Ascending aorta (tissue), 2 donors: ENCODE measurements around the gene ZC3HAV1. TPM values are rescaled to one million over a fixed set of nuclear protein-coding genes. Genes with fewer than 3 reads are reported as not detected.

Experiments used
- DNase-seq, 2 donors: peaks; one replicate each; pipeline ENCODE4 v3.0.0-alpha.2; 2019; ENCODE audit warnings: low spot score in 2 of 2
- H3K27ac ChIP-seq, 2 donors: fragments of 200-600 bp; sonication (generic); one replicate each; pipeline ENCODE4 v1.5.1; 2016 to 2017; ENCODE audit warnings: mild to moderate bottlenecking in 1 of 2
- H3K27me3 ChIP-seq: fragments of 200-600 bp; sonication (generic); one replicate; pipeline ENCODE4 v1.5.1; 2017
- H3K36me3 ChIP-seq, 2 donors: fragments of 200-600 bp; sonication (generic); one replicate each; pipeline ENCODE4 v1.5.1; 2016
- H3K4me1 ChIP-seq, 2 donors: fragments of 200-600 bp; sonication (generic); one replicate each; pipeline ENCODE4 v1.5.1; 2016 to 2017; ENCODE audit warnings: mild to moderate bottlenecking in 1 of 2
- H3K4me3 ChIP-seq, 2 donors: fragments of 200-600 bp; sonication (generic); one replicate each; pipeline ENCODE4 v1.5.1; 2016 to 2017; ENCODE audit warnings: mild to moderate bottlenecking in 1 of 2
- H3K9me3 ChIP-seq, 2 donors: fragments of 200-600 bp; sonication (generic); one replicate each; pipeline ENCODE4 v1.5.1; 2016
- CTCF ChIP-seq, 3 experiments: fragments of 200-600 bp in 2 of 3; fragments of 450-650 bp in 1 of 3; sonication (generic) in 2 of 3; IDR thresholded peaks; one replicate each; pipeline ENCODE4 v1.5.1; 2016 to 2019; ENCODE audit warnings: antibody characterized with exemption in 3 of 3, mild to moderate bottlenecking in 1 of 3, moderate library complexity in 1 of 3
- intact Hi-C: fragments of 100-400 bp; cut with DNase I; formaldehyde crosslinking; loops from one replicate; pipeline ENCODE4 v1.15.1; 2023
- total RNA-seq: library from RNA; depleted of rRNA; stranded (reverse); fragments of >200 nt; gene quantifications from one replicate; pipeline ENCODE4 v1.1.0, GENCODE V29; 2016

ZC3HAV1 gene
- total RNA-seq, result 25.0 TPM

GRCh38 chr7:139109188-139109982 is at the start of gene ZC3HAV1:
ZC3HAV1 (minus strand) TSS chr7:139109720; CDS start chr7:139109331, 389 bp downstream.
- Histone ChIP-seq H3K4me1 (peaks cover 0 to 4% of the 10 kb centered on the region in 2 donors), H3K36me3 (no peaks in the 10 kb centered on the region), H3K27ac (peak within 1 kb of the TSS; percentile 97 to 98), H3K9me3 (no peaks in the 10 kb centered on the region), H3K27me3 (no peaks in the 10 kb centered on the region), H3K4me3 (peak within 1 kb of the TSS; percentile 98 to 100)
- TF ChIP-seq CTCF (IDR thresholded peaks at IDR 0.05), result no peak
- peak; percentile 60 to 92 for DNase-seq
- intact Hi-C loops, result loop anchor here (1.0 to 10.0 kb wide), 2 partner anchors 24 to 245 kb away; partner anchors contain the start of gene LUC7L2

GRCh38 chr7:139153832-139154231 is 44.3 kb upstream of the ZC3HAV1 start:
- intact Hi-C loops, result no loop called here
- H3K4me3 ChIP-seq, result no peak overlapping the region
- no peaks in the 10 kb centered on the region for H3K4me1 ChIP-seq
- no peak for DNase-seq
- H3K36me3 ChIP-seq, result peaks cover 0 to 12% of the 10 kb centered on the region in 2 donors
- peaks cover 0 to 4% of the 10 kb centered on the region in 2 donors for H3K9me3 ChIP-seq
- TF ChIP-seq CTCF (IDR thresholded peaks at IDR 0.05), result no peak
- no peak overlapping the region for H3K27ac ChIP-seq
- no peaks in the 10 kb centered on the region for H3K27me3 ChIP-seq

DNA sequence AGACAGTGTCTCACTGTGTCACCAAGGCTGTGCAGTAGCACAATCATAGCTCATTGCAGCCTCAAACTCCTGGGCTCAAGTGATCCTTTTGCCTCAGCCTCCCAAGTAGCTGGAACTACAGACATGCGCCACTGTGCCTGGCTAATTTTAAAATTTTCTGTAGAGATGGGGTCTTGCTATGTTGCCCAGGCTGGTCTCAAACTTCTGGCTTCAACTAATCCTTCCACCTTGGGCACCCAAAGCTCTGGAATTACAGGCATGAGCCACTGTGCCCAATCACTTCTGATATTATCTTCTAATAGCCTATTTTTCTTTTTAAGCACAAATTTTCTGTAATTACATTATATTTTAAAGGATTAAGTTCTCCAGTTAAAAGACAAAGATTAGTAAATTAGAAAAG is 42.6 kb upstream of the ZC3HAV1 start:
- Histone ChIP-seq H3K4me1 (no peaks in the 10 kb centered on the region), H3K4me3 (no peak overlapping the region), H3K27me3 (no peaks in the 10 kb centered on the region), H3K9me3 (no peaks in the 10 kb centered on the region), H3K27ac (no peak overlapping the region), H3K36me3 (peaks cover 0 to 14% of the 10 kb centered on the region in 2 donors)
- TF ChIP-seq CTCF (IDR thresholded peaks at IDR 0.05), result no peak
- no peak for DNase-seq
- intact Hi-C loops, result no loop called here

DNA sequence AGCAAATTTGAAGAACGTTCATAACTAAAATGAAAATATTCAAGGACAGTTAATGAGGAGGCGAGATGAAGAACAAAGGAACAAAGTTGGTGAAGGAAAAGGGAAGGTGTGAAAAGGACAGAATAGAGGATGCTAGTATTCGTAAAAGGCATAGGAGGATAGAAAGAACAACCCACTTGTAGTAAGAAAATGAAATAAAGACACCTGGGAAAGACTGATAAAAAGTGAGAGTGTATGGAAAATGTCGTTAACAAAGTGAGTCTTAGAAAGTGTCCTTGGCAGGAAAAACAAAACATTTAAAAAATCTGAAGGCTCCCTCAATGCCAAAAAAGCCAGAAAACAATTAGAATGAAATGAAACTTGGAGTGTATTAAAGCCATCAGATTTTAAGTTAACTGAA is 29.6 kb upstream of the ZC3HAV1 start:
- Histone ChIP-seq H3K27ac (no peak overlapping the region), H3K27me3 (no peaks in the 10 kb centered on the region)

More for the DNA sequence above, 29.6 kb upstream of the ZC3HAV1 start:
- DNase-seq, result no peak
- H3K4me1 ChIP-seq, result peaks cover 0 to 2% of the 10 kb centered on the region in 2 donors
- intact Hi-C loops, result no loop called here
- peaks cover 0 to 9% of the 10 kb centered on the region in 2 donors for H3K36me3 ChIP-seq
- no peaks in the 10 kb centered on the region for H3K9me3 ChIP-seq
- H3K4me3 ChIP-seq, result no peak overlapping the region
- no peak for TF ChIP-seq CTCF (IDR thresholded peaks at IDR 0.05)
